ENCODE results near the gene UAP1L1. TPM values are rescaled to one million over a fixed set of nuclear protein-coding genes. Genes with fewer than 3 reads are reported as not detected.
A peak's percentile ranks its signal among the peaks of the same experiment; 100 is the strongest.

Gene UAP1L1
- polyA plus RNA-seq, 1 donor from 2014 or later, result 0.21 TPM

DNA sequence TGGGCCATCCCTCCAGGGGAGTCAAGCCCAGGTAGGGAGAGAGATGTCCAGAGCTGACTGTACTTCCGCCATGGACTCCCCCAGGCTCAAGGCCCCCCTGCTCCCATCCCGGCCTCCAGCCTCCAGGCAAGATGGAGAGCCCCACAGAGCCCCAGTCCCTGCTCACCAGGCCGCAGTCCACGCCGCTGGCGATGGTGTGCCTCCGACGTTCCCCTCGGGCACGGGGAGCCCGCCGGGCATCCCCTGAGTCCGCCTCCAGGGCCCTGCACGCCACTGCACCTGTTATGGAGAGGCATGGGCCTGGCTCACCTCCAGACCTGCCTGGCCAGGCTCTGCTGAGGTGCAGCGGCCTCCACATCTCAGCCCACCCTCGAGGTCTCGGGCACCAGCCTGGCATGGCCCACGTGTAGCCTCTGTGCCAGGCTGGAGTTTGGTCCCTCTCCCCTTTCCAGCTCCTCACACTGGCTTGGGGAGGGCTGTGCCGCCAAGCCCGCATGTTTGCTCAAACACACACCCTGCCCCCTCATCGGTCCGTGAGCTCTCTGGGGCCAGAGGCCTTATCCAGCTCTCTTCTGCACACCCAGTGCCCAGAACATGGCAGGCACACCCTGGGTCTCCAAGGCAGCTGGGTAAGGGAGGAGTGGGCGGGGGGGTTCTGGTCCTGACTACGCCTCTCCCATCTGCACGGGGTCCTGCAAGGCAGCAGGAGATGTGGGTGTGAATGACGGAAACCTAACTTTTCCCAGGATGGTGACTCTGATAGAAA lies 11.0 kb upstream of the UAP1L1 start:
- H2AFZ ChIP-seq (ENCODE audit: low read depth, low read length), result no peak overlapping the region
- TF ChIP-seq RAD21 (conservative IDR thresholded peaks at IDR 0.05) (no peak), MXI1 (conservative IDR thresholded peaks at IDR 0.05; ENCODE audit: poor library complexity, severe bottlenecking) (no peak), TAF1 (IDR thresholded peaks at IDR 0.05; ENCODE audit: low read depth) (no peak)
- TF ChIP-seq, protein P1, sequence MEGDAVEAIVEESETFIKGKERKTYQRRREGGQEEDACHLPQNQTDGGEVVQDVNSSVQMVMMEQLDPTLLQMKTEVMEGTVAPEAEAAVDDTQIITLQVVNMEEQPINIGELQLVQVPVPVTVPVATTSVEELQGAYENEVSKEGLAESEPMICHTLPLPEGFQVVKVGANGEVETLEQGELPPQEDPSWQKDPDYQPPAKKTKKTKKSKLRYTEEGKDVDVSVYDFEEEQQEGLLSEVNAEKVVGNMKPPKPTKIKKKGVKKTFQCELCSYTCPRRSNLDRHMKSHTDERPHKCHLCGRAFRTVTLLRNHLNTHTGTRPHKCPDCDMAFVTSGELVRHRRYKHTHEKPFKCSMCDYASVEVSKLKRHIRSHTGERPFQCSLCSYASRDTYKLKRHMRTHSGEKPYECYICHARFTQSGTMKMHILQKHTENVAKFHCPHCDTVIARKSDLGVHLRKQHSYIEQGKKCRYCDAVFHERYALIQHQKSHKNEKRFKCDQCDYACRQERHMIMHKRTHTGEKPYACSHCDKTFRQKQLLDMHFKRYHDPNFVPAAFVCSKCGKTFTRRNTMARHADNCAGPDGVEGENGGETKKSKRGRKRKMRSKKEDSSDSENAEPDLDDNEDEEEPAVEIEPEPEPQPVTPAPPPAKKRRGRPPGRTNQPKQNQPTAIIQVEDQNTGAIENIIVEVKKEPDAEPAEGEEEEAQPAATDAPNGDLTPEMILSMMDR (IDR thresholded peaks at IDR 0.05; ENCODE audit: poor library complexity, severe bottlenecking), result no peak
- H3F3A ChIP-seq (ENCODE audit: insufficient read depth, low read length, poor library complexity, severe bottlenecking), result no peaks in the 10 kb centered on the region
- H3K9me2 ChIP-seq (ENCODE audit: insufficient read depth, low read length), result no peaks in the 10 kb centered on the region
- H3K36me3 ChIP-seq (ENCODE audit: insufficient read depth, low read length), result no peaks in the 10 kb centered on the region
- H3K4me2 ChIP-seq (ENCODE audit: low read length), result no peak overlapping the region
- no peak overlapping the region for H3K9ac ChIP-seq (ENCODE audit: low read length)
- H4K20me1 ChIP-seq (ENCODE audit: insufficient read depth), result no peaks in the 10 kb centered on the region
- peaks cover 17% of the 10 kb centered on the region for H3K27me3 ChIP-seq (ENCODE audit: insufficient read depth, low read depth, low read length)
- H3K79me2 ChIP-seq (replicated peaks; ENCODE audit: insufficient read depth, low read length), result no peaks in the 10 kb centered on the region
- no peaks in the 10 kb centered on the region for H3K9me3 ChIP-seq (ENCODE audit: low read length)
- no peak overlapping the region for H3K4me3 ChIP-seq (ENCODE audit: low read length)
- no peak overlapping the region for H3K27ac ChIP-seq (ENCODE audit: low read length)

DNA sequence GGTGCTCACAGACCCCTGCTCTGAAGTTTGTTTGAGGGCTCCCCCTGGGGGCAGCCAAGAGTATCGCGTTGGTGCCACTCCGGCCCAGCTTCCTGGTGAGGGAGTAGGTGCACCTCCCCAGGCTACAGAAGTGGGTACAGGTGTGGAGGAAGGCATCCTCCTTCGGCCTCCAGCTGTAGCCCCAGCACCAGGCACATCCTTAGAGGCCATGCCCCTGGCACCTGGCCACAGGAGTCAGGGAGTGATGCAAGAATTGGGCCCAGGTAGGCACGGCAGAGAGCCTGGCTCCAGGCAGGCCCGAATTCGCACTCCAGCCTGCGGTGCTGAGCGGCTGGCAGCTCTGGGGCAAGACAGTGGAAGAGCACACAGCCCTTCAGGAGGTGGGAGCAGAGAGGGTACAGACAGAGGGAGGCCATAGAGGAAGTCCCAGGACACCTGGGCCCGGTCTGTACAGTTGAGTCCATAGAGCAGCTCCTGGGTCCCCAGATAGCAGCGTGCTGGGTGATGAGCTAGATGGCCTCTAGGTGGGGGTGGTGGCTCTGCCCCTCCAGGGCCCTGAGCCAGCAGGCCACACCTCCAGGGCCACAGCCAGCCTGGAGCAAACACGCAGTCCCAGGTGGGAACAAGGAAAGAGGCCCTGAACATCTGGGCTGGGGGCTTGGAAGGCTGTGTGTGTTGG lies 9.3 kb upstream of the UAP1L1 start:
- Histone ChIP-seq H3F3A (ENCODE audit: insufficient read depth, low read length, poor library complexity, severe bottlenecking) (no peaks in the 10 kb centered on the region), H3K4me2 (ENCODE audit: low read length) (no peak overlapping the region), H3K9me3 (ENCODE audit: low read length) (no peaks in the 10 kb centered on the region), H4K20me1 (ENCODE audit: insufficient read depth) (no peaks in the 10 kb centered on the region), H3K4me3 (ENCODE audit: low read length) (no peak overlapping the region), H3K27ac (ENCODE audit: low read length) (no peak overlapping the region), H3K9ac (ENCODE audit: low read length) (no peak overlapping the region), H3K9me2 (ENCODE audit: insufficient read depth, low read length) (no peaks in the 10 kb centered on the region), H3K36me3 (ENCODE audit: insufficient read depth, low read length) (no peaks in the 10 kb centered on the region), H3K27me3 (ENCODE audit: insufficient read depth, low read depth, low read length) (peaks cover 17% of the 10 kb centered on the region), H3K79me2 (replicated peaks; ENCODE audit: insufficient read depth, low read length) (no peaks in the 10 kb centered on the region), H2AFZ (ENCODE audit: low read depth, low read length) (no peak overlapping the region)
- TF ChIP-seq RAD21 (conservative IDR thresholded peaks at IDR 0.05) (no peak), TAF1 (IDR thresholded peaks at IDR 0.05; ENCODE audit: low read depth) (no peak), EP300 (conservative IDR thresholded peaks at IDR 0.05; ENCODE audit: poor library complexity, severe bottlenecking) (no peak), REST (IDR thresholded peaks at IDR 0.05; ENCODE audit: borderline replicate concordance) (no peak), MXI1 (conservative IDR thresholded peaks at IDR 0.05; ENCODE audit: poor library complexity, severe bottlenecking) (no peak)
- TF ChIP-seq, protein P1 (IDR thresholded peaks at IDR 0.05; ENCODE audit: poor library complexity, severe bottlenecking), result peak; percentile 54

All from neural cell (in vitro differentiated cells).